Left lung (tissue), 10 donors: ENCODE measurements around the gene UBE2F. TPM values are rescaled to one million over a fixed set of nuclear protein-coding genes. Genes with fewer than 3 reads are reported as not detected.
A peak's percentile ranks its signal among the peaks of the same experiment; 100 is the strongest.

Experiments
- ATAC-seq: fragments of 200-7000 bp; cut with Tn5 transposase; one replicate; pipeline ENCODE4 v1.9.1; 2020; ENCODE audit warnings: moderate library complexity
- DNase-seq, 4 donors: peaks; one replicate each; pipeline ENCODE4 v3.0.0-alpha.2; 2013 to 2020
- H3K27ac ChIP-seq, 2 donors: fragments of 200-600 bp; sonication (generic) in 1 of 2; one replicate each; pipeline versions ENCODE4 v1.5.0 to v1.8.0; 2020 to 2021
- H3K27me3 ChIP-seq, 2 donors: fragments of 200-600 bp; sonication (generic) in 1 of 2; one replicate each; pipeline versions ENCODE4 v1.5.0 to v1.8.0; 2020 to 2021
- H3K36me3 ChIP-seq, 2 donors: fragments of 200-600 bp; sonication (generic) in 1 of 2; one replicate each; pipeline versions ENCODE4 v1.5.0 to v1.8.0; 2020 to 2021
- H3K4me1 ChIP-seq, 2 donors: fragments of 200-600 bp; one replicate each; pipeline ENCODE4 v1.8.0; 2021
- H3K4me3 ChIP-seq, 2 donors: fragments of 200-600 bp; sonication (generic) in 1 of 2; one replicate each; pipeline versions ENCODE4 v1.5.0 to v1.8.0; 2020 to 2021; ENCODE audit warnings: mild to moderate bottlenecking in 1 of 2
- H3K9me3 ChIP-seq, 2 donors: fragments of 200-600 bp; sonication (generic) in 1 of 2; one replicate each; pipeline versions ENCODE4 v1.5.0 to v1.8.0; 2020 to 2021
- intact Hi-C, 2 donors: fragments of 100-400 bp; cut with DNase I; formaldehyde crosslinking; loops; one replicate each; pipeline versions ENCODE4 v1.11.2 to v1.14.2; 2022
- polyA plus RNA-seq, 6 donors: library from polyadenylated mRNA; unstranded; fragments of 120-200 nt; gene quantifications; one replicate each; pipeline ENCODE4 v1.2.1, GENCODE V29; 2013; ENCODE audit not compliant: insufficient read length in 6 of 6
- total RNA-seq, 2 donors: library from RNA; stranded (reverse); fragmentation: NEBNext Ultra II Directional; extraction: Animal tissue kit (Norgen Biotek cat#: 25700); gene quantifications; one replicate each; pipeline ENCODE4 v1.2.1, GENCODE V29; 2021
- TF ChIP-seq, protein P1 (sequence below), 2 donors: fragments of 200-600 bp; sonication (generic) in 1 of 2; IDR thresholded peaks; one replicate each; pipeline versions ENCODE4 v1.5.0 to v1.8.0; 2021; ENCODE audit warnings: antibody characterized with exemption in 2 of 2
- donor health status: DM: no; HTN: yes; CAD: no.
- donor health status: DM: no; HTN: no; CAD: no.

Gene UBE2F
- total and polyA plus RNA-seq, 8 donors: 33.9 to 58.9 (median 34.7) TPM

- Histone ChIP-seq H3K27ac (no peak overlapping the region), H3K36me3 (no peaks in the 10 kb centered on the region), H3K9me3 (no peaks in the 10 kb centered on the region), H3K4me1 (peaks cover 3 to 4% of the 10 kb centered on the region in 2 donors), H3K4me3 (no peak overlapping the region), H3K27me3 (no peaks in the 10 kb centered on the region)
- TF ChIP-seq, protein P1, sequence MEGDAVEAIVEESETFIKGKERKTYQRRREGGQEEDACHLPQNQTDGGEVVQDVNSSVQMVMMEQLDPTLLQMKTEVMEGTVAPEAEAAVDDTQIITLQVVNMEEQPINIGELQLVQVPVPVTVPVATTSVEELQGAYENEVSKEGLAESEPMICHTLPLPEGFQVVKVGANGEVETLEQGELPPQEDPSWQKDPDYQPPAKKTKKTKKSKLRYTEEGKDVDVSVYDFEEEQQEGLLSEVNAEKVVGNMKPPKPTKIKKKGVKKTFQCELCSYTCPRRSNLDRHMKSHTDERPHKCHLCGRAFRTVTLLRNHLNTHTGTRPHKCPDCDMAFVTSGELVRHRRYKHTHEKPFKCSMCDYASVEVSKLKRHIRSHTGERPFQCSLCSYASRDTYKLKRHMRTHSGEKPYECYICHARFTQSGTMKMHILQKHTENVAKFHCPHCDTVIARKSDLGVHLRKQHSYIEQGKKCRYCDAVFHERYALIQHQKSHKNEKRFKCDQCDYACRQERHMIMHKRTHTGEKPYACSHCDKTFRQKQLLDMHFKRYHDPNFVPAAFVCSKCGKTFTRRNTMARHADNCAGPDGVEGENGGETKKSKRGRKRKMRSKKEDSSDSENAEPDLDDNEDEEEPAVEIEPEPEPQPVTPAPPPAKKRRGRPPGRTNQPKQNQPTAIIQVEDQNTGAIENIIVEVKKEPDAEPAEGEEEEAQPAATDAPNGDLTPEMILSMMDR (IDR thresholded peaks at IDR 0.05): no peak
- intact Hi-C loops: no loop called here
- DNase-seq: no peak
- ATAC-seq: no peak
These were observed 30.9 kb upstream of the UBE2F start for GRCh38 chr2:237935740-237936452.

- H3K36me3 ChIP-seq: no peaks in the 10 kb centered on the region
- H3K4me1 ChIP-seq: no peaks in the 10 kb centered on the region
- TF ChIP-seq, protein P1 (IDR thresholded peaks at IDR 0.05): no peak
- intact Hi-C loops: no loop called here
- ATAC-seq (no peak), DNase-seq (no peak)
- H3K27ac ChIP-seq: no peak overlapping the region
- no peaks in the 10 kb centered on the region for H3K27me3 ChIP-seq
- H3K4me3 ChIP-seq: no peak overlapping the region
- peaks cover 0 to 5% of the 10 kb centered on the region in 2 donors for H3K9me3 ChIP-seq
These were observed 27.6 kb upstream of the UBE2F start for GRCh38 chr2:237939251-237939650.

- no peak overlapping the region for H3K4me3 ChIP-seq
- no peaks in the 10 kb centered on the region for H3K36me3 ChIP-seq
- H3K9me3 ChIP-seq: peaks cover 0 to 20% of the 10 kb centered on the region in 2 donors
- no peak for DNase-seq
- H3K4me1 ChIP-seq: no peaks in the 10 kb centered on the region
- H3K27ac ChIP-seq: no peak overlapping the region
- ATAC-seq: no peak
- TF ChIP-seq, protein P1 (IDR thresholded peaks at IDR 0.05): no peak
- H3K27me3 ChIP-seq: no peaks in the 10 kb centered on the region
- intact Hi-C loops: no loop called here
These were observed 26.0 kb upstream of the UBE2F start for GRCh38 chr2:237940828-237941227.

GRCh38 chr2:237941239-237941638 is 25.6 kb upstream of the UBE2F start:
- no peaks in the 10 kb centered on the region for H3K36me3 ChIP-seq
- no peak for DNase-seq
- H3K9me3 ChIP-seq: peaks cover 0 to 23% of the 10 kb centered on the region in 2 donors
- no peaks in the 10 kb centered on the region for H3K4me1 ChIP-seq
- no peaks in the 10 kb centered on the region for H3K27me3 ChIP-seq
- intact Hi-C loops: no loop called here
- ATAC-seq: no peak
- no peak overlapping the region for H3K4me3 ChIP-seq
- no peak overlapping the region for H3K27ac ChIP-seq
- TF ChIP-seq, protein P1 (IDR thresholded peaks at IDR 0.05): no peak

- DNase-seq: no peak
- Histone ChIP-seq H3K27ac (peak overlapping the region in 1 of 2 donors; percentile 20), H3K36me3 (no peaks in the 10 kb centered on the region), H3K4me1 (no peaks in the 10 kb centered on the region), H3K4me3 (no peak overlapping the region), H3K27me3 (no peaks in the 10 kb centered on the region), H3K9me3 (peaks cover 0 to 23% of the 10 kb centered on the region in 2 donors)
- TF ChIP-seq, protein P1 (IDR thresholded peaks at IDR 0.05): no peak
- ATAC-seq: no peak
- intact Hi-C loops: no loop called here
These were observed 24.3 kb upstream of the UBE2F start for GRCh38 chr2:237942513-237942899.
